ENCODE measurements around the gene FLT4. TPM values are rescaled to one million over a fixed set of nuclear protein-coding genes. Genes with fewer than 3 reads are reported as not detected.

FLT4 gene
- total RNA-seq, 2 experiments from 2014 or later = 4.2 to 4.4 TPM

GRCh38 chr5:180613188-180613813 is 36.1 kb downstream of the FLT4 start:
- ChIA-PET POLR2A (no interaction called here), CTCF (interaction anchor here (1.5 kb wide), 1 partner anchor 30 kb away, joined by 3 read pairs; no protein-coding TSS in a partner anchor)

DNA sequence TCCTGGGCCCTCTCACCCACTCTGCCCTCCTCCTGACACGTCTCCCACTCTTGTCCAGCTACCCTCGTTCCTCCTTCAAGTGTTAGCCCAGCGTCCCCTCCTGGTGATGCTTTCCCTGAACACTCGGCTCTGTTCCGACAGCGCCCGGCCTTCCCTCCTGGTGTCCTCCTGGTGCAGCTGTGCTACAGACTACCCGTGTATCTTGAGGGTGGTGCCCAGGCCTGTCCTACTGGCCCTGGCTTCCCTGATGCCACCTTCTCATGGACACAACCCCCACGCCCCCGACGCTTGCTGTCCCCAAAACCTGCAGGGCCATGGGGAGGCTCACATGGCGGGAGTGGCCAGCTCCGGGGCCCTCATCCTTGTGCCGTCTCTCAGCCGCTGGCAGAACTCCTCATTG is 36.7 kb downstream of the FLT4 start:
- ChIA-PET POLR2A (no interaction called here), CTCF (interaction anchor here (1.5 kb wide), 1 partner anchor 29 kb away, joined by 3 read pairs; no protein-coding TSS in a partner anchor)

GRCh38 chr5:180611140-180611850 is 38.1 kb downstream of the FLT4 start:
- ChIA-PET POLR2A (no interaction called here), CTCF (no interaction called here)

GRCh38 chr5:180609817-180610550 is 39.4 kb downstream of the FLT4 start:
- ChIA-PET CTCF (no interaction called here), POLR2A (no interaction called here)

GRCh38 chr5:180609386-180609785 is 40.0 kb downstream of the FLT4 start:
- ChIA-PET POLR2A (no interaction called here), CTCF (no interaction called here)

DNA sequence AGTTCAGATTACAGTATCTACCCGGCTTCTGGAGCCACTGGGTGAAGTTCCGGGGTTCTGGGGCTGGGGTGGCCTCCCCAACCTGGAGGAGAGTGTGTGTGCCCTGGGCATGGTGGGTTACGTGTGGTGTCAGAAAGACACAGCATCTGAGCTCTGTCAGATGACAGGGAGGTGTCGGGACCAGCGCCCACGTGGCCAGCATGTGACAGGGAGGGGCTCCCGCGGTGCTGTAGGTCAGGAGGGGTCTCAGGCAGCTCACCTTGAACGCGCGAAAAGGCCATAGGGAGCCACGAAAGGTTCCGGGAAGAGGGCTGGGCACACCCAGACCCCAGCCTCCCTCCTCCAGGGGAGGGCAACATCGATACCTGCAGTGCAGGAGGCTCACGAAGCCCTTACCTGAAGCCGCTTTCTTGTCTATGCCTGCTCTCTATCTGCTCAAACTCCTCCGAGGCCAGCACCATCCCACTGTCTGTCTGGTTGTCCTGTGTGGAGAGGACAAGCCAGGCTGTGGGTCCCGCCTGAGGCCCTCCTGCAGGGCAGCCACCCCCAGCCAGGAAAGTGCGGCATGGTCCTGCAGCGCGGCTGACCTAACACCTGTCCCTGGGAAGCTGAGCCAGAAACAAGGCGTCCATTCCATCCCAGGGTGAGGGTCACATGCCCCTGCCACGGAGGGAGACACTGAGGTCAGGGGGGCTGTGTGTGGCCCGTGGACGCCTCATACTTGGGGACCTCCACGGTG is 40.7 kb downstream of the FLT4 start:
- ChIA-PET POLR2A (no interaction called here), CTCF (no interaction called here)

- ChIA-PET POLR2A (interaction anchor here (0.6 kb wide), 1 partner anchor 113 kb away, joined by 3 read pairs; no protein-coding TSS in a partner anchor), CTCF (interaction anchor here (0.6 to 1.2 kb wide), 2 partner anchors 96 to 103 kb away, joined by 3 to 6 read pairs; no protein-coding TSS in a partner anchor)
These were observed 41.4 kb downstream of the FLT4 start for GRCh38 chr5:180607861-180608571.

DNA sequence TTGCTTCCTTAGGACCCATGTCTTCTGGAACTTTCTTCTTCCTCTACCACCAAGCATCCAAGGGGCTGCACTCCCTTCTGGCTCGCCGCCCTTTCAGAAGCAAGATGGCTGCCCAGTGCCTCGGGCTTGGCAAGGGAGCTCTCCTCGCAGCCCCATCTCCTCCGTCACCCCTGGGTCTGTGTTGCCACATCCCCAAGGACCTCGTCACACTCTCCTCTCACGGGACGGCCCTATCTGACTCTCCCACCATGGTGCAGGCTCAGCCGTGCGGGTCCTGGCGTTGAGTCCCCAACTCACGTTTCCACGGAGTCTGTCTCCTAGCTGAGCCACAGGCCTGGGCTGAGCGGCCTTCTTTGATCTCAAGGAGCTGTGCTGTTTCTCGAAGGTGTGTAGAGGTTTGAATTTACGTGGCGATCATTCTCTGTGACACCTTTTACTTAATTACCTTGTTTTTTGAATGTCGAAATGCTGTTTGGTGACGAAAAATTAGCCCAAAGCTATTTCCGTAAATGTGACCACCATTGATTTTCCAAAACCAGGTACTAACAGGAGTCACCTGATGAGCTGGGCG is 43.1 kb downstream of the FLT4 start:
- POLR2A ChIA-PET = no interaction called here
- CTCF ChIA-PET = interaction anchor here (0.6 to 1.3 kb wide), 2 partner anchors 81 to 1535 kb away, joined by 4 to 13 read pairs; no protein-coding TSS in a partner anchor

DNA sequence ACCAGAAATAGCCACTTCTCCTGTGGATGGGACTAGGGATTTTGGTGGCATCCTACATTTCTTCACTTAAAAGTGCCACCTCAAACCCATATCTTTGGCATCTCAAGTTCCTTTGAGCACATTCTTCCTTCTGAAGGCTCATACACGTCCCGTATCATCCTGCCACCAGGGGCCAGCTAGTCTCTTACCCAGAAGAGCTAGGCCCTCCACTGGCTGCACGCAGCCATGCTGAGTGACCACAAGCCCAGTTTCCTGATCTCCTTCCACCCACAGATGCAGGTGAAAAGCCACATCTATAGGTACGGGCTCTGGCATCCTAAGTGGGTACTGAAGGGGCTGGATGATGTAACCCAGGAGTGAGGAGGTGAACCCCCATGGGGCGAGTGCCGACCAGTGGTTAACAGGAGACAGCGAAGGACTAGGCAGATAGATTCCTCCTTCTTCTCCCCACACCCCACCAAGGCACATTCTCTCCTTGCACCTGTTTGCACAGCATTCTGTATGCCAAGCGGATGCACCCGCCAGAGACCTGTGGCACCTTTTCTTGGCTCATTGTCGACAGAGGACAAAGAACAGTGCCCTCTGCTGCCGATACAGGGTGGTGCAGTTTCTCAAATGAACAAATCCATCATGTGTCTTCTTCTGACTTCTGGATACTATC is 43.7 kb downstream of the FLT4 start:
- POLR2A ChIA-PET = no interaction called here

DNA sequence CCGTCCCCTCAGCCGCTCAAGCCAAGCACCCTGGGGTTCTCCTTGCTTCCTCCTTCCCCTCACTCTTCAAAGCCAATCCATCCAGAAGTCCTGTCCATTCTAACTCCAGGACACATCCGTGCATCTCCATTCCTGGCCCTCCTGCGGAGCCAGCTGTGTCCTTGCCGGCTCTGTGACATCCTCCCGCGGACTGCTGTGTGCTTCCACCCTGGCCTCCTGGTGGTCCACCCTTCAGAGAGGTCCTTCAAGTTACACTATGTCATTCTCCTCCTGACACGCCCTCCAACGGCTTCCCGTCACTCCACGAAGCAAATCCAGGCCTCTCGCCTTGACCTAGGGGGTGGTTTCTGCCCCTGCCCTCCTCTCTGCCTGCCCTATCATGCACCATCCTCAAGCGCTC is 45.1 kb downstream of the FLT4 start:
- POLR2A ChIA-PET = no interaction called here
- CTCF ChIA-PET = no interaction called here

More for the DNA sequence above, 43.7 kb downstream of the FLT4 start:
- CTCF ChIA-PET = interaction anchor here (0.7 to 1.3 kb wide), 3 partner anchors 58 to 81 kb away, joined by 3 to 13 read pairs (median 3); no protein-coding TSS in a partner anchor

DNA sequence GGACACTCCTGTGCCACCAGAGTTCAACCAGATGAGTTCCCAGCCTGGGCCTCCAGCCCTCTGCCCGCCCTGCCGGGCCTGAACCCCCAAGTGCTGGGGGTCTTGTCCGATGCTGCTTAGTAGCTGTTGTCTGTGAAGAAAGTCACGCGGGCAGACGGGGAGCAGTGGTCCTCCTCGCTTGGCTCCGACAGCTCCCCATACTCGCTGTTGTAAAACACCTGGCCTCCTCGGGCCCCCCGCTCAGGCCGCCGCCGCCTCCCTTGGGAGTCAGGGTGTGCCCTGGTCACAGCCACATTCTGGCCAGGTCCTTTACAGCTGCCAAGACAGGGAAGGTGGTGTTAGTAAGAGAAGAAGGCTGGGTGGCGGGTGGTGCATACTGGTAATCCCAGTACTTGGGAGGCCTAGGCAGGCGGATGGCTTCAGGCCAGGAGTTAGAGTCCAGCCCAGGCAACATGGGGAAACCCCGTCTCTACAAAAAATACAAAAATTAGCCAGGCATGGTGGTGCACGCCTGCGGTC is 46.3 kb downstream of the FLT4 start:
- POLR2A ChIA-PET = no interaction called here

DNA sequence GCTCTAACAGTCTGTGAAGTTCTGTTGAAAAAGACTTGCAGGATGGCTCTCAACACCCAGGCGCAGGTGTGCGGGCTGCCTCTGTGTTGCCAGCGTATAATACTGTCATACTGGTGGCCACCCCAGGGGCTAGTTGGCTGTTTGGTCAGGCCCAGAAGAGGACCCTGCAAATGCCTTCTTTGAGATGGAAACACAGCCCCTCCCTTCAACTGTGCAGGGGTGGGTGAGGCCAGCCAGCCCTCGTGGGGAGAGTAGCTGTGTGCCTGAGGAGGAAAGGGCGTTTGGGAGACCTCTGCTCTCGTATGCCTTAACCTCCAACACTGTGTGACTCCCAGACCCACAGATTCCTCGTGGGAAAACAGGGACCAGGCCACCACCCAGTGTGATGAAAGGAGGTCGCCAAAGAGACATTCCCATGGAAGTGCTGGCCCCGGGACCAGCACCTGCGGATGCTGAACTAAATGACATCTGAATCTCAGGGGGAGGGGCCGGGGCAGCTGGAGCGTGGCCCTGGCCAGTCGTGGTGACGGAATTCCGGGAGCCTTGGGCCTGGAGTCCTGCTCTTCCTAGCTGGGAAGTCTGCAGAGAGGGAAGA is 46.8 kb downstream of the FLT4 start:
- ChIA-PET CTCF (no interaction called here), POLR2A (no interaction called here)

More for the DNA sequence above, 46.3 kb downstream of the FLT4 start:
- CTCF ChIA-PET = no interaction called here

DNA sequence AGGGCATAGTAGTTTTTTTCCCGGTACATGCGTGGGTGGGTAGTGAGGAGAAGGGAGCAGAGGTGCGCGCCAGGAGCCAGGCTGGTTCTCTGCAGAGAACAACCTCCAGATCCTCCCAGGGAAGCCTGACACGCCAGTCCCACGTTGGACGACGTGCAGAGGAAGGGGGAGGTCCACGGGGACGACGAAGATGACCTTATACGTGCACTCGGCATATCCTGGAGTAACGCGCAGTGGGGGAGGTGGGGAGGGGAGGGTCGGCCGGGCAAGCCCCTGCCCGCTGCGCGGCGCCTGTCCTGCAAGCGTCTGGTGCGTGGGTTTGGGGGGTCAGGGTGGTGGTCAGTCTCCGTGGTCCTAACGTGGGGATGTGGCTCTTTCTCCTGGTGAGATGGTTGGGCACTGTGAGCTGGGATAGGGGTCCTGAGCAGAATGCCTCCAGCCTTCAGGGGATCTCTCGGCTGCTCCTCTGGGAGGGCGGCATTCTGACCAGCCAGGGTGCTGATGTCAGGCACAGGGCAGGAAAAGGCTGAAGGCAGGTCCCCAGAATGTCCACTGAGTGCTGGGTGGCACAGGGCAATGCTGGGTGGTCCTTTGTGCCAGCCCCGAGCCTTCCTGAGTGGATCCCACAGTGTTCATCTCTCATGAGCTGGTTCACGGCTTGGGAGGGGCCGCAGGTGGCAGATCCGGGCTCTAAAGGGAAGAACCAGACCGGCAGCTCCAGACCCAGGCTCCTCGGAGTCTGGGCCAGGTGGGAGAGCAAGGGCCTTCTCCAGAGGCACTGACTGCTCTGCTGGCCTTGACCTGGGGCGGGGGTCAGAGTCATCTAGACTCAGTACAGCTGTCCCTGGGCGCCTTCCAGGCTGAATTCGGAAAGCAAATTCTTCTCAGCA is 47.6 kb downstream of the FLT4 start:
- ChIA-PET POLR2A (no interaction called here), CTCF (no interaction called here)

GRCh38 chr5:180600554-180601041 is 48.8 kb downstream of the FLT4 start:
- POLR2A ChIA-PET = no interaction called here
- CTCF ChIA-PET = no interaction called here

- ChIA-PET POLR2A (no interaction called here), CTCF (no interaction called here)
These were observed 49.3 kb downstream of the FLT4 start for GRCh38 chr5:180599981-180600553.

DNA sequence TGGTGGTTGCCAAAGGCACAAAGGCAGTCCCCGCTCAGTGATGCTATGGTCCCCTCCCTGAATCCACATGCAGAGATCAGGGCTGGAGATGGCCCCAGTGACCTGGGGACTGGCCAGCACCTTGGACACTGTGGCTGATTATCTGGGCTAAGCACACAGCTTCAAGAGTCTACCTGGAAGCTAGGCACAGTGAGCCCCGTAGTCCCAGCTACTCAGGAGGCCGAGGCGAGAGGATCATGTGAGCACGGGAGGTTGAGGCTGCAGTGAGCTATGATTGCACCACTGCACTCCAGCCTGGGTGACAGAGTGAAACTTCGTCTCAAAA is 49.8 kb downstream of the FLT4 start:
- CTCF ChIA-PET = no interaction called here
- POLR2A ChIA-PET = no interaction called here
